Glomerular endothelial cell (primary cell): Measurements from ENCODE around the gene SMARCC2. TPM values are rescaled to one million over a fixed set of nuclear protein-coding genes. Genes with fewer than 3 reads are reported as not detected.
"Not testable (repeated sequence)": the region's sequence is repeated elsewhere in the genome, so short reads cannot be mapped to it uniquely, and the experiment has no call there.

ENCODE experiments used
- DNase-seq: peaks from one replicate; pipeline ENCODE4 v3.0.0-alpha.2; 2011; ENCODE audit warnings: low read depth, low spot score; ENCODE audit errors: extremely low read depth
- total RNA-seq: library from RNA; depleted of rRNA; stranded (reverse); fragments of >200 nt; gene quantifications from 2 replicates; pipeline ENCODE4 v1.2.3, GENCODE V29; 2015

Gene SMARCC2
- total RNA-seq, 1 donor from 2014 or later = 78.9 TPM

- no peak for DNase-seq
Measured at GRCh38 chr12:56165369-56165768, 23.9 kb downstream of the SMARCC2 start.

GRCh38 chr12:56164345-56164729 lies 24.9 kb downstream of the SMARCC2 start:
- no peak for DNase-seq

GRCh38 chr12:56163533-56164344 lies 25.5 kb downstream of the SMARCC2 start:
- DNase-seq = no peak

- DNase-seq = no peak
Measured at GRCh38 chr12:56162468-56163290, 26.6 kb downstream of the SMARCC2 start.

GRCh38 chr12:56161690-56162351 lies 27.5 kb downstream of the SMARCC2 start:
- no peak for DNase-seq

GRCh38 chr12:56160894-56161689 lies 28.2 kb downstream of the SMARCC2 start:
- no peak for DNase-seq

- no peak for DNase-seq
Measured at GRCh38 chr12:56160193-56160763, 29.0 kb downstream of the SMARCC2 start.

- no peak for DNase-seq
Measured at GRCh38 chr12:56159482-56160192, 29.6 kb downstream of the SMARCC2 start.

- no peak for DNase-seq
Measured at GRCh38 chr12:56158926-56159461, 30.3 kb downstream of the SMARCC2 start.

- DNase-seq = peak; percentile 94
Measured at GRCh38 chr12:56158029-56158925, 31.0 kb downstream of the SMARCC2 start, which contains the start of gene MYL6. Gene MYL6, plus strand, starts transcription at chr12:56158359. Its CDS starts 43 bp downstream, at chr12:56158402.

GRCh38 chr12:56157201-56158028 lies 31.9 kb downstream of the SMARCC2 start:
- no peak for DNase-seq

GRCh38 chr12:56156464-56157200 lies 32.7 kb downstream of the SMARCC2 start:
- DNase-seq = not testable (repeated sequence)

GRCh38 chr12:56155256-56155845 lies 33.9 kb downstream of the SMARCC2 start:
- DNase-seq = no peak

GRCh38 chr12:56154818-56155217 lies 34.5 kb downstream of the SMARCC2 start:
- no peak for DNase-seq

- no peak for DNase-seq
Measured at GRCh38 chr12:56154246-56154771, 35.0 kb downstream of the SMARCC2 start.

- DNase-seq = no peak
Measured at GRCh38 chr12:56153678-56154065, 35.6 kb downstream of the SMARCC2 start.
